Testis (tissue), 3 donors: ENCODE measurements around the gene ANKRD49. TPM values are rescaled to one million over a fixed set of nuclear protein-coding genes. Genes with fewer than 3 reads are reported as not detected.

Source experiments
- DNase-seq: peaks from one replicate; pipeline ENCODE4 v3.0.0-alpha.2; 2019
- H3K27ac ChIP-seq, 2 donors: fragments of 200-600 bp; sonication (generic); one replicate each; pipeline ENCODE4 v1.5.1; 2019
- H3K27me3 ChIP-seq: fragments of 200-600 bp; sonication (generic); one replicate; pipeline ENCODE4 v1.5.1; 2019
- H3K36me3 ChIP-seq: fragments of 200-600 bp; sonication (generic); one replicate; pipeline ENCODE4 v1.5.1; 2017; ENCODE audit warnings: low read depth; ENCODE audit errors: missing control alignments
- H3K4me1 ChIP-seq: fragments of 200-600 bp; sonication (generic); one replicate; pipeline ENCODE4 v1.5.1; 2019
- H3K4me3 ChIP-seq, 2 donors: fragments of 200-600 bp; sonication (generic); one replicate each; pipeline ENCODE4 v1.5.1; 2017 to 2019
- H3K9me3 ChIP-seq: fragments of 200-600 bp; sonication (generic); one replicate; pipeline ENCODE4 v1.5.1; 2017
- CTCF ChIP-seq, 3 experiments: fragments of 450-650 bp in 2 of 3; fragments of 200-600 bp in 1 of 3; sonication (generic) in 1 of 3; IDR thresholded peaks; one replicate each; pipeline ENCODE4 v1.5.1; 2016 to 2019; ENCODE audit warnings: antibody characterized with exemption in 3 of 3, mild to moderate bottlenecking in 2 of 3, moderate library complexity in 1 of 3
- POLR2A ChIP-seq: fragments of 450-650 bp; IDR thresholded peaks from one replicate; pipeline ENCODE4 v1.6.1; 2017; ENCODE audit warnings: antibody characterized with exemption, mild to moderate bottlenecking, moderate library complexity
- WGBS, 2 donors: methylation state at CpG; one replicate each; pipeline ENCODE4 v1.1.5; 2018; 5-methylcytosine and 5-hydroxymethylcytosine counted together
- intact Hi-C: fragments of 100-400 bp; cut with DNase I; formaldehyde crosslinking; loops from one replicate; pipeline ENCODE4 v1.15.1; 2023; ENCODE audit warnings: low total_unique reads
- polyA plus RNA-seq: library from polyadenylated mRNA; stranded (reverse); fragments of 350-450 nt; fragmentation: Illumina TruSeq; extraction: RNeasy Lipid Tissue Mini Kit (QIAGEN cat#74804); gene quantifications from one replicate; pipeline ENCODE4 v1.2.3, GENCODE V29; 2014; ENCODE audit warnings: low read depth, low replicate concordance; ENCODE audit not compliant: insufficient read depth
- total RNA-seq, 2 donors: library from RNA; depleted of rRNA; stranded (reverse); fragments of >200 nt; gene quantifications; one replicate each; pipeline ENCODE4 v1.2.3, GENCODE V29; 2016

The ANKRD49 gene
- total and polyA plus RNA-seq, 3 donors from 2014 or later: 11.3 to 14.8 (median 13.4) TPM

GRCh38 chr11:94513091-94513490 is 19.3 kb downstream of the ANKRD49 start:
- H3K27ac ChIP-seq: no peak overlapping the region
- no peaks in the 10 kb centered on the region for H3K4me1 ChIP-seq
- TF ChIP-seq CTCF (IDR thresholded peaks at IDR 0.05): no peak
- H3K9me3 ChIP-seq: no peaks in the 10 kb centered on the region
- intact Hi-C loops: no loop called here
- WGBS, 2 donors: 42 to 46% methylated on average over 2 of the region's 2 CpGs
- no peak for DNase-seq
- H3K4me3 ChIP-seq: no peak overlapping the region
- no peaks in the 10 kb centered on the region for H3K36me3 ChIP-seq
- H3K27me3 ChIP-seq: no peaks in the 10 kb centered on the region

GRCh38 chr11:94515398-94515797 is 21.6 kb downstream of the ANKRD49 start:
- DNase-seq: no peak
- intact Hi-C loops: no loop called here
- WGBS, 2 donors: 78 to 87% methylated on average over 2 of the region's 2 CpGs

GRCh38 chr11:94516725-94517124 is 22.9 kb downstream of the ANKRD49 start:
- TF ChIP-seq CTCF (IDR thresholded peaks at IDR 0.05): no peak
- no peak overlapping the region for H3K27ac ChIP-seq
- intact Hi-C loops: no loop called here
- H3K4me3 ChIP-seq: no peak overlapping the region
- H3K9me3 ChIP-seq: no peaks in the 10 kb centered on the region
- H3K27me3 ChIP-seq: no peaks in the 10 kb centered on the region
- WGBS, 2 donors: 25 to 39% methylated on average over 1 of the region's 1 CpG
- DNase-seq: no peak
- no peaks in the 10 kb centered on the region for H3K4me1 ChIP-seq
- H3K36me3 ChIP-seq: no peaks in the 10 kb centered on the region

More at GRCh38 chr11:94515398-94515797, 21.6 kb downstream of the ANKRD49 start:
- TF ChIP-seq POLR2A (no peak), CTCF (IDR thresholded peaks at IDR 0.05) (no peak)
- H3K36me3 ChIP-seq: no peaks in the 10 kb centered on the region
- H3K4me3 ChIP-seq: no peak overlapping the region
- H3K27me3 ChIP-seq: no peaks in the 10 kb centered on the region
- no peaks in the 10 kb centered on the region for H3K4me1 ChIP-seq
- H3K27ac ChIP-seq: no peak overlapping the region
- H3K9me3 ChIP-seq: no peaks in the 10 kb centered on the region

- Histone ChIP-seq H3K27me3 (no peaks in the 10 kb centered on the region), H3K36me3 (no peaks in the 10 kb centered on the region), H3K4me1 (no peaks in the 10 kb centered on the region), H3K4me3 (no peak overlapping the region), H3K27ac (no peak overlapping the region), H3K9me3 (no peaks in the 10 kb centered on the region)
- intact Hi-C loops: no loop called here
- no peak for TF ChIP-seq POLR2A
- TF ChIP-seq CTCF (IDR thresholded peaks at IDR 0.05): no peak
- 72 to 73% methylated on average over 4 of the region's 4 CpGs for WGBS, 2 donors
- no peak for DNase-seq
Observed at GRCh38 chr11:94518300-94518699, 24.5 kb downstream of the ANKRD49 start.

GRCh38 chr11:94519478-94520084 is 25.8 kb downstream of the ANKRD49 start:
- Histone ChIP-seq H3K27ac (no peak overlapping the region), H3K9me3 (no peaks in the 10 kb centered on the region), H3K27me3 (no peaks in the 10 kb centered on the region), H3K4me3 (no peak overlapping the region), H3K4me1 (no peaks in the 10 kb centered on the region), H3K36me3 (no peaks in the 10 kb centered on the region)
- 23 to 31% methylated on average over 5 of the region's 5 CpGs for WGBS, 2 donors
- TF ChIP-seq CTCF (IDR thresholded peaks at IDR 0.05) (peak in 2 of 3 experiments; percentile 7 to 73), POLR2A (no peak)
- DNase-seq: no peak
- intact Hi-C loops: no loop called here
